IMR-90 (cell line): ENCODE data around the gene SERPINB3. TPM values are rescaled to one million over a fixed set of nuclear protein-coding genes. Genes with fewer than 3 reads are reported as not detected.

Source experiments
- ATAC-seq: fragments of 200-7000 bp; cut with Tn5 transposase; 2 replicates; pipeline ENCODE4 v1.9.1; 2020; ENCODE audit warnings: low read depth, mild to moderate bottlenecking, moderate library complexity
- BruUV-seq: library from RNA; stranded (reverse); fragments of 400-500 nt; replicated peaks from 2 replicates; lab custom pipeline; 2021; lab: Mats Ljungman, UMichigan
- CTCF ChIA-PET: fragments of 300-600 bp; formaldehyde crosslinking; extraction: SDS; loops from one replicate; lab custom pipeline; 2021; ENCODE audit warnings: antibody characterized with exemption; lab: Yijun Ruan, JAX
- POLR2A ChIA-PET: fragments of 300-600 bp; sonication (Branson Sonifier 250); formaldehyde crosslinking; loops from one replicate; lab custom pipeline; 2022; ENCODE audit warnings: antibody characterized with exemption; ENCODE audit not compliant: unreplicated experiment; lab: Charles Lee
- DNase-seq: peaks from one replicate; pipeline ENCODE4 v3.0.0; 2013
- H2AFZ ChIP-seq: replicated peaks from 2 replicates; pipeline ENCODE3; 2013; ENCODE audit warnings: low read length, mild to moderate bottlenecking; ENCODE audit not compliant: poor library complexity
- H2AK5ac ChIP-seq: 2 replicates; pipeline ENCODE4 v1.6.1; 2013; ENCODE audit warnings: low read depth, low read length, inconsistent platforms
- H2AK9ac ChIP-seq: replicated peaks from 2 replicates; pipeline ENCODE3; 2013; ENCODE audit warnings: mild to moderate bottlenecking, low read depth, low read length, moderate library complexity; ENCODE audit not compliant: poor library complexity
- H2BK120ac ChIP-seq: 2 replicates; pipeline ENCODE4 v1.6.1; 2013; ENCODE audit warnings: low read depth, low read length, inconsistent platforms
- H2BK15ac ChIP-seq: 3 replicates; pipeline ENCODE4 v1.6.1; 2013; ENCODE audit warnings: low read depth, low read length, inconsistent platforms
- H2BK20ac ChIP-seq: 2 replicates; pipeline ENCODE4 v1.6.1; 2013; ENCODE audit warnings: low read depth, mild to moderate bottlenecking, inconsistent platforms, low read length, moderate library complexity
- H2BK5ac ChIP-seq: 2 replicates; pipeline ENCODE4 v1.6.1; 2013; ENCODE audit warnings: mild to moderate bottlenecking, low read depth, low read length, inconsistent platforms; ENCODE audit not compliant: poor library complexity, severe bottlenecking
- H3K14ac ChIP-seq: replicated peaks from 2 replicates; pipeline ENCODE4 v1.6.1; 2013; ENCODE audit warnings: low read depth, low read length, inconsistent platforms
- H3K18ac ChIP-seq: 2 replicates; pipeline ENCODE4 v1.6.1; 2013; ENCODE audit warnings: low read depth, low read length, control low read depth
- H3K23ac ChIP-seq: 2 replicates; pipeline ENCODE4 v1.6.1; 2013; ENCODE audit warnings: low read depth, low read length, inconsistent platforms
- H3K27ac ChIP-seq: 2 replicates; pipeline ENCODE4 v1.5.1; 2013; ENCODE audit warnings: mild to moderate bottlenecking, control low read depth, low read length; ENCODE audit not compliant: insufficient read depth
- H3K27me3 ChIP-seq: 2 replicates; pipeline ENCODE4 v1.6.1; 2013; ENCODE audit warnings: low read length; ENCODE audit not compliant: control insufficient read depth, insufficient read depth
- H3K36me3 ChIP-seq: 2 replicates; pipeline ENCODE4 v1.6.1; 2013; ENCODE audit warnings: low read length, mixed read lengths; ENCODE audit not compliant: control insufficient read depth, insufficient read depth
- H3K4ac ChIP-seq: 2 replicates; pipeline ENCODE4 v1.6.1; 2013; ENCODE audit warnings: low read depth, low read length, inconsistent platforms
- H3K4me1 ChIP-seq: 2 replicates; pipeline ENCODE4 v1.6.1; 2013; ENCODE audit warnings: low read length, mixed read lengths; ENCODE audit not compliant: control insufficient read depth, insufficient read depth
- H3K4me2 ChIP-seq: 2 replicates; pipeline ENCODE4 v1.6.1; 2013; ENCODE audit warnings: low read depth, mild to moderate bottlenecking, control low read depth, low read length, moderate library complexity
- H3K4me3 ChIP-seq: 2 replicates; pipeline ENCODE4 v1.5.1; 2013; ENCODE audit warnings: low read depth, mild to moderate bottlenecking, control low read depth, low read length, moderate library complexity; ENCODE audit not compliant: insufficient read depth
- H3K56ac ChIP-seq: 2 replicates; pipeline ENCODE4 v1.6.1; 2013; ENCODE audit warnings: low read length, inconsistent platforms; ENCODE audit not compliant: insufficient read depth; ENCODE audit errors: extremely low read depth
- H3K79me1 ChIP-seq, 2 experiments: 2 replicates each; pipeline ENCODE4 v1.6.1; 2013; ENCODE audit warnings: low read length in 2 of 2, inconsistent platforms in 1 of 2, low read depth in 1 of 2
- H3K9ac ChIP-seq: 2 replicates; pipeline ENCODE4 v1.6.1; 2013; ENCODE audit warnings: low read depth, low read length, control low read depth
- H3K9me1 ChIP-seq: 2 replicates; pipeline ENCODE4 v1.6.1; 2013; ENCODE audit warnings: low read length, inconsistent platforms; ENCODE audit not compliant: insufficient read depth
- H3K9me3 ChIP-seq: 2 replicates; pipeline ENCODE4 v1.6.1; 2013; ENCODE audit warnings: low read length; ENCODE audit not compliant: control insufficient read depth, insufficient read depth
- H4K20me1 ChIP-seq: 2 replicates; pipeline ENCODE4 v1.6.1; 2013; ENCODE audit warnings: low read length, inconsistent platforms; ENCODE audit not compliant: insufficient read depth
- H4K5ac ChIP-seq: 2 replicates; pipeline ENCODE4 v1.6.1; 2013; ENCODE audit warnings: mild to moderate bottlenecking, low read depth, low read length, control low read depth
- H4K8ac ChIP-seq, 2 experiments: 2 replicates each; pipeline ENCODE4 v1.6.1; 2013; ENCODE audit warnings: low read depth in 2 of 2, low read length in 2 of 2, control low read depth in 1 of 2, inconsistent platforms in 1 of 2
- H4K91ac ChIP-seq: 2 replicates; pipeline ENCODE4 v1.6.1; 2013; ENCODE audit warnings: low read depth, low read length, inconsistent platforms; ENCODE audit not compliant: insufficient read depth
- BHLHE40 ChIP-seq: fragments of 150-350 bp; IDR thresholded peaks from 2 replicates; pipeline ENCODE4 v1.6.1; 2016; ENCODE audit warnings: mild to moderate bottlenecking, low read depth, low read length
- CEBPB ChIP-seq: IDR thresholded peaks from 2 replicates; pipeline ENCODE4 v1.6.1; 2012; ENCODE audit warnings: low read depth, low read length, improper control_type of control experiment
- CHD1 ChIP-seq: IDR thresholded peaks from 2 replicates; pipeline ENCODE4 v1.6.1; 2012; ENCODE audit warnings: low read depth, low read length, improper control_type of control experiment
- CTCF ChIP-seq: conservative IDR thresholded peaks from 2 replicates; pipeline ENCODE4 v1.5.1; 2012; ENCODE audit warnings: mild to moderate bottlenecking, low read depth, low read length, improper control_type of control experiment
- ELK1 ChIP-seq: fragments of 150-350 bp; IDR thresholded peaks from 2 replicates; pipeline ENCODE4 v1.6.1; 2016; ENCODE audit warnings: low read depth, mild to moderate bottlenecking, low read length, moderate library complexity, borderline replicate concordance
- FOS ChIP-seq: fragments of 150-350 bp; IDR thresholded peaks from 2 replicates; pipeline ENCODE4 v1.6.1; 2016; ENCODE audit warnings: low read depth, low read length
- MAFK ChIP-seq: IDR thresholded peaks from 2 replicates; pipeline ENCODE4 v1.6.1; 2012; ENCODE audit warnings: low read depth, low read length, improper control_type of control experiment
- MAZ ChIP-seq: IDR thresholded peaks from 2 replicates; pipeline ENCODE4 v1.6.1; 2012; ENCODE audit warnings: low read depth, mild to moderate bottlenecking, low read length, improper control_type of control experiment, moderate library complexity, borderline replicate concordance
- MXI1 ChIP-seq: IDR thresholded peaks from 2 replicates; pipeline ENCODE4 v1.6.1; 2012; ENCODE audit warnings: low read depth, mild to moderate bottlenecking, low read length, moderate library complexity, borderline replicate concordance
- NFE2L2 ChIP-seq: fragments of 150-350 bp; IDR thresholded peaks from 2 replicates; pipeline ENCODE4 v1.6.1; 2016; ENCODE audit warnings: low read depth, mild to moderate bottlenecking, low read length
- POLR2A ChIP-seq: IDR thresholded peaks from 2 replicates; pipeline ENCODE4 v1.6.1; 2012; ENCODE audit warnings: mild to moderate bottlenecking, low read depth, low read length
- RAD21 ChIP-seq: IDR thresholded peaks from 2 replicates; pipeline ENCODE4 v1.6.1; 2012; ENCODE audit warnings: low read length, improper control_type of control experiment
- RCOR1 ChIP-seq: IDR thresholded peaks from 2 replicates; pipeline ENCODE4 v1.6.1; 2012; ENCODE audit warnings: mild to moderate bottlenecking, low read length, improper control_type of control experiment; ENCODE audit not compliant: insufficient replicate concordance
- RFX5 ChIP-seq: IDR thresholded peaks from 2 replicates; pipeline ENCODE4 v1.8.0; 2012; ENCODE audit warnings: low read depth, mild to moderate bottlenecking, low read length, moderate library complexity
- SMC3 ChIP-seq: fragments of 150-350 bp; IDR thresholded peaks from 2 replicates; pipeline ENCODE4 v1.6.1; 2016; ENCODE audit warnings: low read depth, mild to moderate bottlenecking, antibody characterized with exemption, low read length, moderate library complexity
- USF2 ChIP-seq: fragments of 150-350 bp; IDR thresholded peaks from 2 replicates; pipeline ENCODE4 v1.6.1; 2017; ENCODE audit warnings: mild to moderate bottlenecking, antibody characterized with exemption, low read length, low read depth
- WGBS, 2 experiments: methylation state at CpG; one replicate each; pipeline versions ENCODE4 v1.1.5 to v1.1.7; 2013; ENCODE audit warnings: missing lambda C conversion rate in 2 of 2; ENCODE audit not compliant: insufficient read length in 1 of 2; ENCODE audit errors: extremely low coverage in 2 of 2; 5-methylcytosine and 5-hydroxymethylcytosine counted together
- dilution Hi-C: fragments of 300-500 bp; cut with HindIII; formaldehyde crosslinking; loops from one replicate; pipeline ENCODE4 v1.14.3; 2018; ENCODE audit warnings: low sequenced_read_pairs; ENCODE audit not compliant: unreplicated experiment
- in situ Hi-C: fragments of 300-500 bp; cut with MboI; formaldehyde crosslinking; loops from 3 replicates; pipeline ENCODE4 v1.14.3; 2019; ENCODE audit warnings: low sequenced_read_pairs, inconsistent platforms, mixed read lengths
- intact Hi-C: fragments of 100-400 bp; cut with micrococcal nuclease; formaldehyde crosslinking; loops from 2 replicates; pipeline ENCODE4 v1.10.0; 2022
- polyA plus RNA-seq, 3 experiments: library from polyadenylated mRNA; depleted of rRNA; stranded (reverse); fragments of >200 nt; gene quantifications; 2 replicates each; pipeline ENCODE4 v1.2.3, GENCODE V29; 2012; ENCODE audit warnings: low replicate concordance in 1 of 3
- total RNA-seq: library from RNA; depleted of rRNA; stranded (reverse); fragments of >200 nt; gene quantifications from 2 replicates; pipeline ENCODE4 v1.2.3, GENCODE V29; 2012

The SERPINB3 gene
- total and polyA plus RNA-seq, 2 of the 4 experiments (the other 2 are of a cell fraction): not detected

GRCh38 chr18:63624863-63625262 is 36.8 kb downstream of the SERPINB3 start:
- Histone ChIP-seq H2BK5ac (no peak overlapping the region), H2AK9ac (no peak overlapping the region), H2AK5ac (no peak overlapping the region), H4K91ac (no peak overlapping the region), H4K5ac (no peak overlapping the region), H3K9me1 (no peaks in the 10 kb centered on the region), H3K9ac (no peak overlapping the region), H2AFZ (no peak overlapping the region), H3K4me1 (no peaks in the 10 kb centered on the region), H2BK20ac (no peak overlapping the region), H3K14ac (no peak overlapping the region), H3K36me3 (no peaks in the 10 kb centered on the region), H3K79me1 (no peaks in the 10 kb centered on the region), H3K56ac (no peak overlapping the region), H4K20me1 (no peaks in the 10 kb centered on the region), H3K23ac (no peak overlapping the region), H3K4me3 (no peak overlapping the region), H3K9me3 (peaks cover 18% of the 10 kb centered on the region), H4K8ac (no peak overlapping the region), H3K4me2 (no peak overlapping the region), H3K27me3 (no peaks in the 10 kb centered on the region), H3K18ac (no peak overlapping the region), H3K27ac (no peak overlapping the region), H2BK15ac (no peak overlapping the region), H3K4ac (no peak overlapping the region), H2BK120ac (no peak overlapping the region)
- WGBS, 2 experiments: no CpG with 5 or more reads among the region's 3 CpGs
- ATAC-seq: no peak
- BruUV-seq: no TSS peak
- intact Hi-C loops: no loop called here
- CTCF ChIA-PET: no interaction called here
- no peak for DNase-seq
- no peak for TF ChIP-seq ELK1
- no peak for TF ChIP-seq RCOR1
- TF ChIP-seq FOS: no peak
- TF ChIP-seq CHD1: no peak
- TF ChIP-seq USF2: no peak
- no peak for TF ChIP-seq MXI1
- TF ChIP-seq BHLHE40: no peak
- TF ChIP-seq RAD21: no peak
- no peak for TF ChIP-seq SMC3
- TF ChIP-seq CTCF: no peak
- TF ChIP-seq RFX5: no peak
- TF ChIP-seq CEBPB: no peak
- no peak for TF ChIP-seq POLR2A
- TF ChIP-seq NFE2L2: no peak
- TF ChIP-seq MAZ: no peak
- TF ChIP-seq MAFK: no peak
- dilution Hi-C loops: no loop called here
- POLR2A ChIA-PET: no interaction called here
- in situ Hi-C loops: no loop called here
